GM08714 (cell line): ENCODE results near the gene NGB.

ENCODE experiments used
- H3K4me3 ChIP-seq: fragments of 200-500 bp; sonication (Bioruptor generic); 2 replicates; pipeline ENCODE4 v1.5.1; 2014; ENCODE audit warnings: mild to moderate bottlenecking, low read length, inconsistent platforms
- ZNF274 ChIP-seq: IDR thresholded peaks from 2 replicates; pipeline ENCODE4 v1.6.1; 2012; ENCODE audit warnings: mild to moderate bottlenecking, low read depth, low read length

The NGB gene

GRCh38 chr14:77260199-77260598 lies 10.8 kb downstream of the NGB start:
- no peak for TF ChIP-seq ZNF274
- no peak overlapping the region for H3K4me3 ChIP-seq

- TF ChIP-seq ZNF274 = no peak
- H3K4me3 ChIP-seq = no peak overlapping the region
Observed at GRCh38 chr14:77259025-77259715, 11.8 kb downstream of the NGB start.

- no peak overlapping the region for H3K4me3 ChIP-seq
- no peak for TF ChIP-seq ZNF274
Observed at GRCh38 chr14:77258566-77258965, 12.4 kb downstream of the NGB start.

GRCh38 chr14:77257700-77258099 lies 13.3 kb downstream of the NGB start:
- no peak overlapping the region for H3K4me3 ChIP-seq
- no peak for TF ChIP-seq ZNF274

GRCh38 chr14:77256694-77257093 lies 14.3 kb downstream of the NGB start:
- no peak overlapping the region for H3K4me3 ChIP-seq

GRCh38 chr14:77253333-77254190 lies 17.4 kb downstream of the NGB start:
- H3K4me3 ChIP-seq = no peak overlapping the region
- TF ChIP-seq ZNF274 = no peak

More at GRCh38 chr14:77256694-77257093, 14.3 kb downstream of the NGB start:
- TF ChIP-seq ZNF274 = no peak

GRCh38 chr14:77251870-77252269 lies 19.1 kb downstream of the NGB start:
- TF ChIP-seq ZNF274 = no peak
- no peak overlapping the region for H3K4me3 ChIP-seq

GRCh38 chr14:77250927-77251326 lies 20.1 kb downstream of the NGB start:
- H3K4me3 ChIP-seq = no peak overlapping the region
- no peak for TF ChIP-seq ZNF274

GRCh38 chr14:77249286-77249685 lies 21.7 kb downstream of the NGB start:
- no peak overlapping the region for H3K4me3 ChIP-seq
- no peak for TF ChIP-seq ZNF274

- no peak for TF ChIP-seq ZNF274
- H3K4me3 ChIP-seq = no peak overlapping the region
Observed at GRCh38 chr14:77248666-77249065, 22.3 kb downstream of the NGB start.

- no peak for TF ChIP-seq ZNF274
- no peak overlapping the region for H3K4me3 ChIP-seq
Observed at GRCh38 chr14:77246784-77247183, 24.2 kb downstream of the NGB start.

- no peak overlapping the region for H3K4me3 ChIP-seq
- no peak for TF ChIP-seq ZNF274
Observed at GRCh38 chr14:77245820-77246219, 25.2 kb downstream of the NGB start.

- H3K4me3 ChIP-seq = no peak overlapping the region
- no peak for TF ChIP-seq ZNF274
Observed at GRCh38 chr14:77243853-77244252, 27.2 kb downstream of the NGB start.

GRCh38 chr14:77242752-77243151 lies 28.3 kb downstream of the NGB start:
- no peak for TF ChIP-seq ZNF274
- no peak overlapping the region for H3K4me3 ChIP-seq

GRCh38 chr14:77241955-77242354 lies 29.1 kb downstream of the NGB start:
- no peak overlapping the region for H3K4me3 ChIP-seq

GRCh38 chr14:77240336-77240915 lies 30.6 kb downstream of the NGB start:
- H3K4me3 ChIP-seq = no peak overlapping the region
- no peak for TF ChIP-seq ZNF274

More at GRCh38 chr14:77241955-77242354, 29.1 kb downstream of the NGB start:
- TF ChIP-seq ZNF274 = no peak
